Heart right ventricle (tissue), 16 donors: ENCODE data around the gene INSL3. TPM values are rescaled to one million over a fixed set of nuclear protein-coding genes. Genes with fewer than 3 reads are reported as not detected.
A peak's percentile ranks its signal among the peaks of the same experiment; 100 is the strongest.

Experiments used
- ATAC-seq, 8 donors: fragments of 200-7000 bp; cut with Tn5 transposase; one replicate each; pipeline ENCODE4 v1.9.1; 2020; ENCODE audit warnings: mild to moderate bottlenecking in 8 of 8, moderate library complexity in 8 of 8, moderate number of reproducible peaks in 1 of 8
- DNase-seq, 2 donors: peaks; one replicate each; pipeline ENCODE4 v3.0.0-alpha.2; 2020
- H3K27ac ChIP-seq, 10 donors: fragments of 200-600 bp; sonication (generic) in 2 of 10; one replicate each; pipeline versions ENCODE4 v1.5.0 to v1.8.0; 2020 to 2022; ENCODE audit warnings: mild to moderate bottlenecking in 3 of 10
- H3K27me3 ChIP-seq, 7 donors: fragments of 200-600 bp; one replicate each; pipeline ENCODE4 v1.8.0; 2021 to 2022; ENCODE audit warnings: mild to moderate bottlenecking in 2 of 7
- H3K36me3 ChIP-seq, 9 donors: fragments of 200-600 bp; sonication (generic) in 1 of 9; one replicate each; pipeline versions ENCODE4 v1.5.0 to v1.8.0; 2020 to 2022; ENCODE audit warnings: mild to moderate bottlenecking in 2 of 9
- H3K4me1 ChIP-seq, 9 donors: fragments of 200-600 bp; sonication (generic) in 1 of 9; one replicate each; pipeline versions ENCODE4 v1.5.0 to v1.8.0; 2020 to 2022; ENCODE audit warnings: mild to moderate bottlenecking in 4 of 9
- H3K4me3 ChIP-seq, 10 donors: fragments of 200-600 bp; sonication (generic) in 2 of 10; one replicate each; pipeline versions ENCODE4 v1.5.0 to v1.8.0; 2020 to 2022; ENCODE audit warnings: mild to moderate bottlenecking in 7 of 10, moderate library complexity in 2 of 10
- H3K9me3 ChIP-seq, 11 donors: fragments of 200-600 bp in 10 of 11; sonication (generic) in 2 of 11; one replicate each; pipeline versions ENCODE4 v1.5.0 to v1.8.0; 2013 to 2022; ENCODE audit warnings: mild to moderate bottlenecking in 2 of 11, control low read depth in 1 of 11, moderate library complexity in 1 of 11
- WGBS, 2 donors: extraction: QIAGEN DNeasy Blood & Tissue Kit; methylation state at CpG; one replicate each; pipeline ENCODE4 v1.1.7; 2013; ENCODE audit warnings: inconsistent platforms in 1 of 2; 5-methylcytosine and 5-hydroxymethylcytosine counted together
- intact Hi-C, 10 donors: fragments of 100-400 bp; cut with DNase I; formaldehyde crosslinking; loops; one replicate each; pipeline versions ENCODE4 v1.11.1 to v1.14.2; 2022
- polyA plus RNA-seq, 2 donors: library from polyadenylated mRNA; stranded (reverse); fragments of 200-250 nt; gene quantifications; one replicate each; pipeline ENCODE4 v1.2.3, GENCODE V29; 2013
- total RNA-seq, 10 donors: library from RNA; stranded (reverse); fragmentation: NEBNext Ultra II Directional in 3 of 10; extraction: Animal tissue kit (Norgen Biotek cat#: 25700) in 3 of 10; gene quantifications; one replicate each; pipeline versions ENCODE4 v1.2.1 to v1.2.4, GENCODE V29; 2021 to 2023
- TF ChIP-seq, protein P1 (sequence below), 9 donors: fragments of 200-600 bp; sonication (generic) in 2 of 9; IDR thresholded peaks; one replicate each; pipeline versions ENCODE4 v1.5.0 to v1.8.0; 2021 to 2022; ENCODE audit warnings: antibody characterized with exemption in 9 of 9, mild to moderate bottlenecking in 5 of 9, moderate library complexity in 1 of 9
- donor health status: Arrhythmogenic right ventricular cardiomyopathy.
- donor health status: ischemic (EF 13 %, LVEDD 7.1; RV severe dilation, severe dysfunction).
- donor health status: healthy with polysubstance abuse.
- donor health status: DM: no; HTN: yes; CAD: no.
- donor health status: DM: no; HTN: no; CAD: no.
- donor health status: ischemic (EF 25% LVEDD 6.9; RV normal size, moderate dysfunction).
- donor health status: ischemic (EF 25% LVEDD 5.7; RV mildly dilated, moderate dysfunction).
- donor health status: healthy.
- donor health status: DM: yes; HTN: yes; CAD: no.
- donor health status: Ischemic cardiomyopathy.
- donor health status: ischemic (EF 35%, LVEDD 5.7; RV mildly dilated, moderate dysfunction).
- donor health status: nonischemic (EF 11% LVEDD 7.7; RV severe dilation, severe dysfunction).
- donor health status: DM: yes; HTN: yes; CAD: no.
- donor health status: PGD.
- donor health status: ischemic (EF 29% LVEDD 5.4; RV normal size, mild dysfunction).
- donor health status: nonischemic (EF 23%, LVEDD 6.1; RV moderate dilation, normal function).

Gene INSL3
- total and polyA plus RNA-seq, 12 donors, result 0.04 TPM; not detected in 11

DNA sequence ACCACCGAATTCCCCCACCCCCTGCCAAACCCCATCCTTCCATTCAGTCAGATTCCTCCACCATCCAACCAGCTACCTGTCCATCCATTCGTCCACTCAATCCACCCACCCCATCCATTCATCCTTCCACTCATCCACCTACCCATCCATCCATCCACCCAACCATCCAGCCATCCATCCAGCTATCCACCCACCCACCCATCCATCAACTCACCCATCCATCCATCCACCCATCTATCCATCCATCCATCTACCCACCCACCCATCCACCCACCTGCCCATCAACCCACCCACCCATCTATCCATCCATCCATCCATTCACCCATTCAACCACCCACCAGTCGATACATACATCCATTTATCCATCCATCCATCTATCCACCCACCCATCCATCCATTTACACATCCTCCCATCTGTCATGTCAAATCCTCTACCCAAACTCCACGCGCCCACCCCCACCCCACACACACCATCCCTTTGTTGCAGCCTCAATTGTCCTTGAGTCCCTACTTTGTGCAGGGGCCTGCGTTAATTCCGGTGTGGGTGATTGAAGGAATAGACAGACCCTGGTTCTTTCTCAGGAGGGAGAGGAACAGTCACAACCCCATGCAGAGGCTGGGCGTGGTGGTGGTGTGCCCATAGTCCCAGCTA lies 45.1 kb upstream of the INSL3 start:
- H3K9me3 ChIP-seq, result no peaks in the 10 kb centered on the region
- no peak overlapping the region for H3K27ac ChIP-seq
- peaks cover 0 to 48% (median 38%) of the 10 kb centered on the region in 9 donors for H3K36me3 ChIP-seq
- TF ChIP-seq, protein P1, sequence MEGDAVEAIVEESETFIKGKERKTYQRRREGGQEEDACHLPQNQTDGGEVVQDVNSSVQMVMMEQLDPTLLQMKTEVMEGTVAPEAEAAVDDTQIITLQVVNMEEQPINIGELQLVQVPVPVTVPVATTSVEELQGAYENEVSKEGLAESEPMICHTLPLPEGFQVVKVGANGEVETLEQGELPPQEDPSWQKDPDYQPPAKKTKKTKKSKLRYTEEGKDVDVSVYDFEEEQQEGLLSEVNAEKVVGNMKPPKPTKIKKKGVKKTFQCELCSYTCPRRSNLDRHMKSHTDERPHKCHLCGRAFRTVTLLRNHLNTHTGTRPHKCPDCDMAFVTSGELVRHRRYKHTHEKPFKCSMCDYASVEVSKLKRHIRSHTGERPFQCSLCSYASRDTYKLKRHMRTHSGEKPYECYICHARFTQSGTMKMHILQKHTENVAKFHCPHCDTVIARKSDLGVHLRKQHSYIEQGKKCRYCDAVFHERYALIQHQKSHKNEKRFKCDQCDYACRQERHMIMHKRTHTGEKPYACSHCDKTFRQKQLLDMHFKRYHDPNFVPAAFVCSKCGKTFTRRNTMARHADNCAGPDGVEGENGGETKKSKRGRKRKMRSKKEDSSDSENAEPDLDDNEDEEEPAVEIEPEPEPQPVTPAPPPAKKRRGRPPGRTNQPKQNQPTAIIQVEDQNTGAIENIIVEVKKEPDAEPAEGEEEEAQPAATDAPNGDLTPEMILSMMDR (IDR thresholded peaks at IDR 0.05), result no peak
- H3K4me3 ChIP-seq, result no peak overlapping the region
- no peak for ATAC-seq
- WGBS, 2 donors, result 85 to 92% methylated on average over 8 of the region's 8 CpGs
- H3K4me1 ChIP-seq, result peaks cover 1 to 19% (median 9%) of the 10 kb centered on the region in 9 donors
- peaks cover under 1 to 25% (median 18%) of the 10 kb centered on the region in 7 donors for H3K27me3 ChIP-seq
- intact Hi-C loops, result loop anchor here in 3 of 10 donors (5.0 to 10.0 kb wide), 2 partner anchors 126 to 128 kb away; no protein-coding TSS in a partner anchor
- DNase-seq, result no peak

DNA sequence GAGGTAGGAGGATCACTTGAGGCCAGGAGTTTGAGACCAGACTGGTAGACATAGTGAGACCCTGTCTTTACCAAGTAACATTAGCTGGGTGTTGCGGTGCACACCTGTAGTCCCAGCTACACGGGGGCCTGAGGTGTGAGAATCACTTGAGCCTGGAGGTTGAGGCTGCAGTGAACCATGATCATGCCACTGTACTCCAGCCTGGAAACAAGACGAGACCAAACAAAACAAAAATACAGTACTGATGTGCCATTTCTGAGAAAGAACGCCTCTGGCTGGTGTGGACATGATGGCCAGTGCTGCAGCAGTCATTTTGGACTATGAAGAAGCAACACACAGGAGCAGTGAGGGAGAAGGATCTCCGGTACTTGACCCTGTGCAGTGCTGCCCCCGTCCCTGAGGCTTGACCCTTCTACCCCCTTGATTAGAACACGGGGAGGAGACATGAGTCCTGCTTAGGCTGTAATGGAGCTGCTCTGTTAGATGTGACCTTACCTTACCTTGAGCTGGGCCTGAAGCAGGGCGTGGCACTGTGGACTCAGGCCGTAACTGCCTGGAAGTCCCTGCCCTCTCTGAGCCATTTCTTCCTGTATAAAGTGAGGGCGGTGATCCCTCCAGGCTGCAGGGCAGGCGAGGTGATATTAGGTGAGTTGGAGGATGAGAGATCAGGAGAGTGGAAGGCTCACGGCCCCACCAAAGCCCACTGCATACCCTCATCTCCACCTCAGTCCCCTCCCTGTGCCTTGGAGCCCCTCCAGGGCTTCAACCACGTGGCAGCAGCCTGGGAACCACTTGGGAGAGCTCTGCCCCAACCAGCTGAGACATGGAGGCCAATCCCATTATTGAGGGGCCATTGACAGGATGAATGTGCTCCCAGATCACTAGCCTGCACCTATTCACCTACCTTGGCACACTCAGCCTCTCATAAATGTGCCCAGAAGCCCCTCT lies 44.3 kb upstream of the INSL3 start:
- Histone ChIP-seq H3K27me3 (peaks cover 0 to 17% (median 10%) of the 10 kb centered on the region in 7 donors), H3K36me3 (peaks cover 0 to 54% (median 44%) of the 10 kb centered on the region in 9 donors), H3K4me3 (no peak overlapping the region), H3K4me1 (peaks cover 8 to 27% (median 17%) of the 10 kb centered on the region in 9 donors), H3K9me3 (no peaks in the 10 kb centered on the region), H3K27ac (no peak overlapping the region)
- intact Hi-C loops, result loop anchor here in 3 of 10 donors (5.0 to 10.0 kb wide), 2 partner anchors 127 to 129 kb away; no protein-coding TSS in a partner anchor
- DNase-seq (no peak), ATAC-seq (peak in 2 of 8 donors; percentile 3 to 5)
- TF ChIP-seq, protein P1 (IDR thresholded peaks at IDR 0.05), result no peak
- WGBS, 2 donors, result 75 to 78% methylated on average over 13 of the region's 13 CpGs

DNA sequence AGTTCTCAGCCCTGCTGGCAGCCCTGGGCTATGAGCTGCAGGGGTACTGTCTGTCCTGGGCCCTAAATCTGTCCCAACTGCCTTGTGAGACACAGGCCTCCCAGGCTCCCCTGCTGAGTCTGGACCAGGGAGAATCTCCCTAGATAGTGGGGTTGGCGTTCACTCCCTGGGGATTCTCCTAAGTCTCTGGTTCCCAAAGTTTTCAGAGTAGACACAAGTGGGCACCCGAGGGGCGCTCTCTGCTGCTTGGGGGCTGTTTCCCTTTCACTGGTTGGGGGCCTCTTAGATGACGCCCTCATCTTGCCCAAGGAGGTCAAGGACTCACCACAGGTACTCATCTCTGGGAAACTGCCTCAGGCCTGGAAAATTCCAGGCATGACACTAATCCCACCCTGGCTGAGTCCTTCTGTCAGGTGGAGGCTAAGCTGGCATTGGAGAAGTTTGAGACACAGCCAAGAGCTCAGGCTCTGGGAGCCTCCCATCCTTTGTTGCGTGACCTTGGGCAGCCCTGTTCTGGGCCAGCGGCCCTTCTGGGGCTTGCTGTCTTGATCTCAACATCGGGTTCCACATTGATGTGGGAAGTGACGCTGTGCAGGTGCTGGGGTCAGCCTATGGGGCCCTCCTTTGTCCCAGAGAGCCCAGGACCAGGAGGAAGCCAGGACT lies 42.3 kb upstream of the INSL3 start:
- Histone ChIP-seq H3K27me3 (no peaks in the 10 kb centered on the region), H3K27ac (peak overlapping the region in 2 of 10 donors; percentile 52 to 56), H3K9me3 (no peaks in the 10 kb centered on the region), H3K36me3 (peaks cover 0 to 54% (median 44%) of the 10 kb centered on the region in 9 donors), H3K4me3 (no peak overlapping the region), H3K4me1 (peaks cover 9 to 31% (median 23%) of the 10 kb centered on the region in 9 donors)
- 62 to 64% methylated on average over 8 of the region's 8 CpGs for WGBS, 2 donors
- TF ChIP-seq, protein P1 (IDR thresholded peaks at IDR 0.05), result no peak
- DNase-seq, result no peak
- ATAC-seq, result no peak
- intact Hi-C loops, result loop anchor here in 6 of 10 donors (5.0 to 10.0 kb wide), 4 partner anchors 64 to 134 kb away; partner anchors contain the start of gene CCDC124 (in 3 of the 6)
